Calu3 (cell line): ENCODE measurements around the gene ZNF213. TPM values are rescaled to one million over a fixed set of nuclear protein-coding genes. Genes with fewer than 3 reads are reported as not detected.

Experiments used
- BruUV-seq: library from RNA; stranded (reverse); fragments of 400-500 nt; replicated peaks from 2 replicates; lab custom pipeline; 2021; lab: Mats Ljungman, UMichigan
- CTCF ChIA-PET: fragments of 300-600 bp; sonication (Branson Sonifier 250); formaldehyde crosslinking; loops from one replicate; lab custom pipeline; 2022; ENCODE audit warnings: antibody characterized with exemption; lab: Charles Lee
- DNase-seq: peaks from one replicate; pipeline ENCODE4 v3.0.0; 2022
- H3K27ac Mint-ChIP-seq: one replicate; pipeline ENCODE4 v1.8.0; 2022; ENCODE audit warnings: mixed read lengths; ENCODE audit not compliant: unreplicated experiment
- H3K27me3 Mint-ChIP-seq: one replicate; pipeline ENCODE4 v1.8.0; 2022; ENCODE audit warnings: mixed read lengths; ENCODE audit not compliant: unreplicated experiment
- H3K36me3 Mint-ChIP-seq: one replicate; pipeline ENCODE4 v1.8.0; 2022; ENCODE audit warnings: mild to moderate bottlenecking, moderate library complexity, mixed read lengths; ENCODE audit not compliant: insufficient read depth, unreplicated experiment
- H3K4me1 Mint-ChIP-seq: one replicate; pipeline ENCODE4 v1.8.0; 2022; ENCODE audit warnings: mild to moderate bottlenecking, low read depth, mixed read lengths; ENCODE audit not compliant: unreplicated experiment
- H3K4me3 Mint-ChIP-seq: one replicate; pipeline ENCODE4 v1.8.0; 2022; ENCODE audit warnings: mild to moderate bottlenecking, low read depth, moderate library complexity, mixed read lengths; ENCODE audit not compliant: unreplicated experiment
- H3K9me3 Mint-ChIP-seq: one replicate; pipeline ENCODE4 v1.8.0; 2022; ENCODE audit warnings: low read depth, mixed read lengths; ENCODE audit not compliant: unreplicated experiment
- intact Hi-C: fragments of 100-400 bp; cut with micrococcal nuclease; formaldehyde crosslinking; loops from one replicate; pipeline ENCODE4 v1.10.0; 2022; ENCODE audit not compliant: unreplicated experiment
- total RNA-seq: library from RNA; stranded (reverse); gene quantifications from 2 replicates; pipeline ENCODE4 v1.2.3, GENCODE V29; 2022
- TF ChIP-seq, protein P1 (sequence below): fragments of 200-600 bp; IDR thresholded peaks from one replicate; pipeline ENCODE4 v1.8.0; 2022; ENCODE audit warnings: antibody characterized with exemption; ENCODE audit not compliant: unreplicated experiment

The ZNF213 gene
- total RNA-seq, 1 experiment from 2014 or later: 11.8 TPM

DNA sequence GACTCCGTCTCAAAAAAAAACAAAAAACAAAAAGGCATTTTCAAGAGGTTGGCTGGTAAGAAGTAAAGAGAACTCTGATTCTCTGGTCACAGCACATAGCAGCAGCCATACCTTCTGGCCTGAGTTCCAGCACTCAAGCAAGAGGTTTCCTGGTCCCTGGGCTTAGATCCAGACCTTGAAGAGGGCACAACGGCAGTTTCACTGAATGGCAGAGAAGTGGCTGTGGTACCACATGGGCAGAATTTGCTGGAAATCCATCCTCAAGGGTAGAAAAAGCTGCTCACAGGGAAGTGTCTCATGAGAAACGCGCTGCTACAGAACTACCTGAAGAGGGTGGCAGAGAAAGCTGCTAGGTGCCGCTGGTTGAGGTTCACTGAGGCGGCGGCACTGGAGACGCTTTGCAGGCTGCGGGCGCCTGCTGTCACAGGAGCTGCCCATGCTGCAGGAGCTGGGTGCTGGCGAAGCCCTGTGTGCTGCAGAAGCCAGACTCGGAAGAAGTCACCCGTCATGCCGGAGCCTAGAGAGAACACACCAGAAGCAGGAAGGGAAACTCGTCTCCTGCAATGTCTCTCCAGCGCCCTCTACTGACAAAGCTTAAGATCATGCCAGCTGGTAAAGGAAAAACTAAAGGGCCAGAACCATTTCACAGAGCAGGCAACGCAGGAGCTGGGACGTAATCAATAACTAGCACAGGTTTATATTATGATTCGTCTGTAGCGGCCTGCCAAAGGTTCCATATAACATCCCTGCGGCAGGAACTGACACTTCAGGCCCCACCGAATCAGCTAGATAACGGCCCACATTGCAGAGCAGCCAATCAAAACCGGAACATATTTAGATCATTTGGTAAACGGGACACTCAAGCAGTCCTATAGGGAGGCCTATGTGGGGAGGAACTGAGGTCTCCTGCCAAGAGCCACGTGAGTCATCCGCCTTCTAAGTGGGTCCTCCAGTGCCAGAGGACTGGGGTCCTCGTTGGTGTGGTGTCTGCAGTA is 5.4 kb upstream of the ZNF213 start:
- Mint-ChIP-seq H3K9me3 (no peaks in the 10 kb centered on the region), H3K27me3 (no peaks in the 10 kb centered on the region), H3K4me3 (peak overlapping the region; percentile 73), H3K36me3 (peaks cover 79% of the 10 kb centered on the region), H3K4me1 (peaks cover 14% of the 10 kb centered on the region), H3K27ac (peak overlapping the region; percentile 39)
- TF ChIP-seq, protein P1, sequence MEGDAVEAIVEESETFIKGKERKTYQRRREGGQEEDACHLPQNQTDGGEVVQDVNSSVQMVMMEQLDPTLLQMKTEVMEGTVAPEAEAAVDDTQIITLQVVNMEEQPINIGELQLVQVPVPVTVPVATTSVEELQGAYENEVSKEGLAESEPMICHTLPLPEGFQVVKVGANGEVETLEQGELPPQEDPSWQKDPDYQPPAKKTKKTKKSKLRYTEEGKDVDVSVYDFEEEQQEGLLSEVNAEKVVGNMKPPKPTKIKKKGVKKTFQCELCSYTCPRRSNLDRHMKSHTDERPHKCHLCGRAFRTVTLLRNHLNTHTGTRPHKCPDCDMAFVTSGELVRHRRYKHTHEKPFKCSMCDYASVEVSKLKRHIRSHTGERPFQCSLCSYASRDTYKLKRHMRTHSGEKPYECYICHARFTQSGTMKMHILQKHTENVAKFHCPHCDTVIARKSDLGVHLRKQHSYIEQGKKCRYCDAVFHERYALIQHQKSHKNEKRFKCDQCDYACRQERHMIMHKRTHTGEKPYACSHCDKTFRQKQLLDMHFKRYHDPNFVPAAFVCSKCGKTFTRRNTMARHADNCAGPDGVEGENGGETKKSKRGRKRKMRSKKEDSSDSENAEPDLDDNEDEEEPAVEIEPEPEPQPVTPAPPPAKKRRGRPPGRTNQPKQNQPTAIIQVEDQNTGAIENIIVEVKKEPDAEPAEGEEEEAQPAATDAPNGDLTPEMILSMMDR: peak; percentile 95
- intact Hi-C loops: loop anchor here (2.0 kb wide), 2 partner anchors 23 to 71 kb away; no protein-coding TSS in a partner anchor
- peak; percentile 89 for DNase-seq
- CTCF ChIA-PET: interaction anchor here (0.6 to 2.5 kb wide), 20 partner anchors 12 to 152 kb away, joined by 3 to 48 read pairs (median 4); partner anchors contain the start of gene OR1F1
- no TSS peak for BruUV-seq

DNA sequence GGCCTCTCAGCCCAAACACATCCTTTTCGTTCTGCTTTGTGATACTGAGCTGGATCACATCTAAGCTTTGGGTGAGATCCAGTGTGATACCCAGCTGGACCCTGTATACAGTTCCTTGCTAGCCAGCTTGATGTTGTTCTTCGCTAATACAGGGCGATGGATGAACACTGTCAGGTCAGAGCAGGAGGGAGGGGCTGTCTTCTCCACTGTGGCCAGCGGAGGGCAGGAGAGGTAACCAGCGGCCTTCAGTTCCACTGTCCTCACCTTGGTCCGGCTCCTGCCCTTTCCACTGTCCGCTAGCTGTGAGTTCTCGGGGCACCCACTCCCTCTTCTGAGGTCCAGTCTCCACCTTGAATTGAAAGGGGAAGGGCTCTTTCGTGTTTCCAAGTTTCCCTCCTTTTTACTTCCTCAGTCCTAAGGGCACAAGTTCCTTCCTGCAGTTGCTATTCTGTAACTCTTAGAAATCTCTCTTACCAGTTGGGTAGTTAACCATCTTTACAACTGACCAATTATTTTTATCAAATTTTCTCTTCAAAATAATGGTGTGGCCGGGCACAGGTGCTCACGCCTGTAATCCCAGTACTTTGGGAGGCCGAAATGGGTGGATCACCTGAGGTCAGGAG is 3.0 kb upstream of the ZNF213 start:
- Mint-ChIP-seq H3K36me3 (peaks cover 74% of the 10 kb centered on the region), H3K9me3 (no peaks in the 10 kb centered on the region), H3K27ac (no peak overlapping the region), H3K4me3 (no peak overlapping the region), H3K4me1 (peaks cover 22% of the 10 kb centered on the region), H3K27me3 (no peaks in the 10 kb centered on the region)
- CTCF ChIA-PET: interaction anchor here (0.6 to 1.2 kb wide), 6 partner anchors 9 to 149 kb away, joined by 3 to 9 read pairs (median 4); no protein-coding TSS in a partner anchor
- peak; percentile 73 for DNase-seq
- no TSS peak for BruUV-seq
- TF ChIP-seq, protein P1: peak; percentile 76
- intact Hi-C loops: no loop called here

DNA sequence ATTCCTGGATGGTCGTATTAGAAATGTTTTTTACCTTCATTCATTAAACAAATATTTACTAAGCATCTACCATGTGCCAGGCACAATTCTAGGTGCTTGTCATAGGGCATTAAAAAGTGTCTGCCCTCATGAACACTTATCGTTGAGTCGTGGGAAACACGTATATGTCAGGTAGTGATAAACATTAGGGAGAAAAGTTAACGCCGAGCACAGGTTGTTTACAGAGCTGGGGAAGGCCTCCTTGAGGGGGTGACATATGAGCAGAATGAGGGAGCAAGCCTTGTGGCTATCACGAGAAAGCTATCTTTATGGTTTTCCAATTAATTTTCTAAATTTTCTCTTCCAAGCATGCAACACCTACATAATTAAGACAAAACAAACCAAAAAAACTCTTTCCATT is 985 bp upstream of the ZNF213 start:
- Mint-ChIP-seq H3K36me3 (peaks cover 63% of the 10 kb centered on the region), H3K4me3 (peak overlapping the region; percentile 83), H3K9me3 (no peaks in the 10 kb centered on the region), H3K27ac (peak overlapping the region; percentile 70), H3K4me1 (peaks cover 20% of the 10 kb centered on the region), H3K27me3 (no peaks in the 10 kb centered on the region)
- intact Hi-C loops: no loop called here
- TF ChIP-seq, protein P1: no peak
- BruUV-seq: no TSS peak
- CTCF ChIA-PET: interaction anchor here (1.5 to 2.2 kb wide), 3 partner anchors 9 to 75 kb away, joined by 8 to 19 read pairs (median 18); no protein-coding TSS in a partner anchor
- no peak for DNase-seq

DNA sequence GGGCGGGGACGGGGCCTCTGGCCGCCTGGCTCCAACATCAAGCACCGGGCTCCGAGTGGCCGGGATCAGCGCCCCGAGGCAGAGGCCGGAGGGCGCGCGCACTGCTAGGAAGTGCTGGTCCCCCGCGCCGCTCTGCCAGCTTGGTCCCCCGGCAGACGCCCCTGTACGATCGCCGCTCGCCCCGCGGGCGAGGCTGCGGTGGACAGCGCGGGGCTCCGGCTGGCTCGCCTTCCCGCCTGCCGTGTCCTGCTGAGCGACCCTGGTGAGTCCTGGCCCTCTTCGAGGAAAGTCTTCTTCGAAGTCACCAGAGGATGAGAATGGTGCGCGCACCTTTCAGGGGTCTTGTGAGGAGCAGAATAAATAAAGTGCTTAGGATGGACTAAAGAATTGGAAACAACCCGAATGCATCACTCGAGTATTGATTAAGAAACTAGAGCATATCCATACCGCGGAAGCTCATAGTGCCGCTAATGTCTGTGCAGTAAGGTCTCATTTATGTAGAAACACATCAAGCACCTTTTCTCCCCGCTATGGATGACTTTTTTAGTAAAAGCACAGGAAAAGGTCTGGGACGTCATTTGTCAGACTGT is 392 bp downstream of the ZNF213 start:
- Mint-ChIP-seq H3K9me3 (no peaks in the 10 kb centered on the region), H3K27ac (peak overlapping the region; percentile 70), H3K4me3 (peak overlapping the region; percentile 83), H3K36me3 (peaks cover 49% of the 10 kb centered on the region), H3K27me3 (no peaks in the 10 kb centered on the region), H3K4me1 (peaks cover 8% of the 10 kb centered on the region)
- CTCF ChIA-PET: interaction anchor here (0.5 to 2.2 kb wide), 11 partner anchors 9 to 1353 kb away, joined by 3 to 19 read pairs (median 5); no protein-coding TSS in a partner anchor
- TF ChIP-seq, protein P1: no peak
- intact Hi-C loops: no loop called here
- TSS peak; percentile 76 for BruUV-seq
- DNase-seq: no peak
